PFSK-1 (cell line): ENCODE measurements around the gene RANBP10.

Experiments
- FOXP2 ChIP-seq: optimal IDR thresholded peaks from 2 replicates; pipeline ENCODE3; 2011; ENCODE audit warnings: borderline replicate concordance, control low read depth, inconsistent platforms; ENCODE audit not compliant: insufficient read depth; ENCODE audit errors: extremely low read length, extremely low read depth
- POLR2AphosphoS5 ChIP-seq: IDR thresholded peaks from 2 replicates; pipeline ENCODE4 v1.6.1; 2012; ENCODE audit warnings: low read depth, mild to moderate bottlenecking, control low read depth, low read length, moderate library complexity

DNA sequence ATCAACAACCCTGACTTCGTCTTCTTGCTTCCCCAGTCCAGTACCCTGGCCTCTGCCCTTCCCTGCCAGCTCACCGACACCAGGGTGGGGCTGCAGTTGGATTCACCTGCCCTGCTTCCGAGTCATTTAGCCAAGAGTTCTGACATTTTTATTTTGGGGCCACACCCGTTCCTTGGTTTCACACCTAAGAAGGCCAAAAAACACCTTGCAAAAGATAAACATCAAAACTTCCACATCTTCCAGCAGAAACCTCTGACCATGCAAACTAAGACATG lies 45.5 kb downstream of the RANBP10 start:
- TF ChIP-seq FOXP2 (no peak), POLR2AphosphoS5 (no peak)
